NCI-H1092 treated with DMSO at 0.1 percent for 48 hours (cell line): ENCODE results near the gene TACC2.
A peak's percentile ranks its signal among the peaks of the same experiment; 100 is the strongest.

Source experiments
- DNase-seq: peaks from one replicate; lab custom pipeline; 2025; lab: John Stamatoyannopoulos, UW

The TACC2 gene

GRCh38 chr10:122229666-122230065, 240.7 kb downstream of the TACC2 start:
- no peak for DNase-seq

- no peak for DNase-seq
These were observed 241.3 kb downstream of the TACC2 start for GRCh38 chr10:122230222-122230621.

- DNase-seq: peak; percentile 33
These were observed 243.8 kb downstream of the TACC2 start for GRCh38 chr10:122232769-122233168.

GRCh38 chr10:122233857-122234348, 244.9 kb downstream of the TACC2 start:
- DNase-seq: no peak

GRCh38 chr10:122234416-122234815, 245.5 kb downstream of the TACC2 start:
- DNase-seq: no peak

- no peak for DNase-seq
These were observed 247.8 kb downstream of the TACC2 start for GRCh38 chr10:122236690-122237306.

GRCh38 chr10:122237331-122237990, 248.5 kb downstream of the TACC2 start:
- DNase-seq: no peak

- DNase-seq: no peak
These were observed 250.8 kb downstream of the TACC2 start for GRCh38 chr10:122239578-122240257.

- no peak for DNase-seq
These were observed 251.4 kb downstream of the TACC2 start for GRCh38 chr10:122240401-122240800.

GRCh38 chr10:122241836-122242235, 252.9 kb downstream of the TACC2 start:
- no peak for DNase-seq

GRCh38 chr10:122243550-122243949, 254.6 kb downstream of the TACC2 start:
- no peak for DNase-seq

- DNase-seq: no peak
These were observed 255.3 kb downstream of the TACC2 start for GRCh38 chr10:122244001-122244975.

- no peak for DNase-seq
These were observed 256.2 kb downstream of the TACC2 start for GRCh38 chr10:122245136-122245535.

GRCh38 chr10:122245897-122246296, 256.9 kb downstream of the TACC2 start:
- DNase-seq: no peak

GRCh38 chr10:122246830-122247520, 258.0 kb downstream of the TACC2 start:
- DNase-seq: no peak

- DNase-seq: no peak
These were observed 259.7 kb downstream of the TACC2 start for GRCh38 chr10:122248356-122249302.

- no peak for DNase-seq
These were observed 260.4 kb downstream of the TACC2 start for GRCh38 chr10:122249303-122249850.

- DNase-seq: no peak
These were observed 261.2 kb downstream of the TACC2 start for GRCh38 chr10:122249991-122250750.
